ENCODE data around the gene CLDN17. TPM values are rescaled to one million over a fixed set of nuclear protein-coding genes. Genes with fewer than 3 reads are reported as not detected.

Gene CLDN17
- total RNA-seq, 2 donors from 2014 or later, result not detected

GRCh38 chr21:30138483-30138882, 28.1 kb downstream of the CLDN17 start:
- intact Hi-C loops (cut with DNase I), result no loop called here
- DNase-seq (ENCODE audit: low spot score), result no peak

- intact Hi-C loops (cut with DNase I), result no loop called here
- no peak for DNase-seq (ENCODE audit: low spot score)
Observed at GRCh38 chr21:30129246-30129645, 37.4 kb downstream of the CLDN17 start.

GRCh38 chr21:30126576-30126975, 40.0 kb downstream of the CLDN17 start:
- intact Hi-C loops (cut with DNase I), result no loop called here

GRCh38 chr21:30117631-30118030, 49.0 kb downstream of the CLDN17 start:
- no peak for DNase-seq (ENCODE audit: low spot score)
- intact Hi-C loops (cut with DNase I), result no loop called here

More at GRCh38 chr21:30126576-30126975, 40.0 kb downstream of the CLDN17 start:
- DNase-seq (ENCODE audit: low spot score), result no peak

- DNase-seq (ENCODE audit: low spot score), result no peak
- intact Hi-C loops (cut with DNase I), result no loop called here
Observed at GRCh38 chr21:30116479-30116878, 50.1 kb downstream of the CLDN17 start.

Other genes with a start within 250 kb of the CLDN17 start
- under 1 TPM; 0.14 to 0.19 TPM for gene GRIK1, start 226.8 kb downstream of the CLDN17 start, total RNA-seq
- gene CLDN8, start 49.3 kb upstream of the CLDN17 start, total RNA-seq, result not detected
- not detected for gene KRTAP24-1, start 116.1 kb upstream of the CLDN17 start, total RNA-seq
- gene KRTAP25-1, start 122.7 kb upstream of the CLDN17 start, total RNA-seq, result not detected
- gene KRTAP26-1, start 153.5 kb upstream of the CLDN17 start, total RNA-seq, result not detected
- gene KRTAP27-1, start 170.9 kb upstream of the CLDN17 start, total RNA-seq, result not detected
- gene KRTAP23-1, start 181.8 kb upstream of the CLDN17 start, total RNA-seq, result not detected
- gene KRTAP13-2, start 205.5 kb upstream of the CLDN17 start, total RNA-seq, result not detected
- not detected for gene KRTAP13-1, start 229.2 kb upstream of the CLDN17 start, total RNA-seq